H1 (cell line): ENCODE results near the gene KCTD15. TPM values are rescaled to one million over a fixed set of nuclear protein-coding genes. Genes with fewer than 3 reads are reported as not detected.

Experiments used
- CTCF ChIA-PET: fragments of 300-600 bp; sonication (Branson Sonifier 250); formaldehyde crosslinking; loops from one replicate; lab custom pipeline; 2021; ENCODE audit not compliant: partially characterized antibody; lab: Charles Lee
- POLR2A ChIA-PET: fragments of 300-600 bp; sonication (Branson Sonifier 250); formaldehyde crosslinking; loops from one replicate; lab custom pipeline; 2021; ENCODE audit warnings: inconsistent platforms; ENCODE audit not compliant: partially characterized antibody; lab: Charles Lee
- DNase-seq, 2 experiments: peaks; one replicate each; pipeline versions ENCODE4 v3.0.0 to v3.0.0-alpha.2; 2010 to 2022; ENCODE audit warnings: low spot score in 2 of 2, low read depth in 1 of 2, mixed read lengths in 1 of 2
- FAIRE-seq: peaks from 2 replicates; lab custom pipeline; 2011; peaks lifted over from hg19 to GRCh38; lab: Jason Lieb, UNC
- H2AFZ ChIP-seq: 2 replicates; pipeline ENCODE4 v1.8.1; 2012; ENCODE audit warnings: low read length, inconsistent platforms
- H2AK5ac ChIP-seq: 2 replicates; pipeline ENCODE4 v1.6.1; 2013; ENCODE audit warnings: low read depth, low read length
- H2BK120ac ChIP-seq: replicated peaks from 2 replicates; pipeline ENCODE3; 2013; ENCODE audit warnings: low read depth, low read length, inconsistent platforms
- H2BK12ac ChIP-seq: 2 replicates; pipeline ENCODE4 v1.6.1; 2013; ENCODE audit warnings: low read depth, low read length
- H2BK15ac ChIP-seq: 2 replicates; pipeline ENCODE4 v1.6.1; 2013; ENCODE audit warnings: low read length
- H2BK20ac ChIP-seq: 2 replicates; pipeline ENCODE4 v1.6.1; 2013; ENCODE audit warnings: low read length
- H2BK5ac ChIP-seq: 2 replicates; pipeline ENCODE4 v1.6.1; 2013; ENCODE audit warnings: low read depth, low read length
- H3K14ac ChIP-seq: 2 replicates; pipeline ENCODE4 v1.6.1; 2013; ENCODE audit warnings: inconsistent platforms; ENCODE audit not compliant: insufficient read length
- H3K18ac ChIP-seq: 2 replicates; pipeline ENCODE4 v1.6.1; 2013; ENCODE audit warnings: low read length; ENCODE audit errors: extremely low read depth
- H3K23ac ChIP-seq: 2 replicates; pipeline ENCODE4 v1.6.1; 2013; ENCODE audit warnings: inconsistent platforms; ENCODE audit not compliant: insufficient read length
- H3K23me2 ChIP-seq: 2 replicates; pipeline ENCODE4 v1.6.1; 2013; ENCODE audit warnings: low read depth, low read length
- H3K27ac ChIP-seq: 2 replicates; pipeline ENCODE4 v1.6.1; 2011; ENCODE audit warnings: low read depth, low read length, inconsistent platforms
- H3K27me3 ChIP-seq, 4 experiments: replicated peaks in 1 of 4; 1 replicate in 1 of 4; 2 replicates in 3 of 4; pipeline versions ENCODE4 v1.6.1 to v1.8.1; 2011 to 2013; ENCODE audit warnings: low read length in 3 of 4, mild to moderate bottlenecking in 3 of 4, inconsistent platforms in 2 of 4, mixed read lengths in 2 of 4, moderate library complexity in 1 of 4; ENCODE audit not compliant: control insufficient read depth in 3 of 4, insufficient read depth in 3 of 4; ENCODE audit errors: extremely low read depth in 1 of 4
- H3K36me3 ChIP-seq, 4 experiments: 2 replicates each; pipeline versions ENCODE4 v1.6.1 to v1.8.1; 2011 to 2013; ENCODE audit warnings: mild to moderate bottlenecking in 4 of 4, low read length in 3 of 4, moderate library complexity in 2 of 4, control low read depth in 1 of 4, inconsistent platforms in 1 of 4; ENCODE audit not compliant: insufficient read depth in 4 of 4, control insufficient read depth in 2 of 4
- H3K4ac ChIP-seq: replicated peaks from 2 replicates; pipeline ENCODE3; 2013; ENCODE audit warnings: low read length, low read depth, mixed read lengths, inconsistent platforms; ENCODE audit not compliant: insufficient read length
- H3K4me1 ChIP-seq, 4 experiments: replicated peaks in 1 of 4; 1 replicate in 1 of 4; 2 replicates in 3 of 4; pipeline versions ENCODE4 v1.6.1 to v1.8.1; 2011 to 2013; ENCODE audit warnings: low read length in 3 of 4, inconsistent platforms in 2 of 4, mixed read lengths in 1 of 4; ENCODE audit not compliant: insufficient read depth in 4 of 4, control insufficient read depth in 3 of 4
- H3K4me2 ChIP-seq, 2 experiments: 2 replicates each; pipeline versions ENCODE4 v1.6.1 to v1.8.1; 2011 to 2013; ENCODE audit warnings: low read depth in 2 of 2, low read length in 2 of 2, control low read depth in 1 of 2, inconsistent platforms in 1 of 2, mild to moderate bottlenecking in 1 of 2; ENCODE audit not compliant: insufficient read depth in 1 of 2
- H3K4me3 ChIP-seq, 4 experiments: fragments of 200-600, 300-600 bp in 1 of 4; sonication (generic), shearing (Covaris generic), sonication (Bioruptor Twin) in 1 of 4; 2 replicates each; pipeline versions ENCODE4 v1.5.1 to v1.8.1; 2011 to 2016; ENCODE audit warnings: low read length in 4 of 4, low read depth in 3 of 4, control low read depth in 2 of 4, inconsistent platforms in 2 of 4, mild to moderate bottlenecking in 2 of 4, mixed read lengths in 1 of 4, moderate library complexity in 1 of 4; ENCODE audit not compliant: insufficient read depth in 2 of 4; ENCODE audit errors: extremely low read depth in 1 of 4
- H3K56ac ChIP-seq: replicated peaks from 2 replicates; pipeline ENCODE3; 2013; ENCODE audit warnings: low read depth, mild to moderate bottlenecking, mixed read lengths, low read length, inconsistent platforms; ENCODE audit not compliant: insufficient read length
- H3K79me1 ChIP-seq: 2 replicates; pipeline ENCODE4 v1.6.1; 2013; ENCODE audit warnings: low read depth, low read length, control low read depth
- H3K79me2 ChIP-seq, 2 experiments: 2 replicates each; pipeline versions ENCODE4 v1.6.1 to v1.8.1; 2012 to 2013; ENCODE audit warnings: low read length in 2 of 2, mild to moderate bottlenecking in 2 of 2, inconsistent platforms in 1 of 2; ENCODE audit not compliant: insufficient read depth in 2 of 2, control insufficient read depth in 1 of 2
- H3K9ac ChIP-seq, 4 experiments: replicated peaks in 1 of 4; 1 replicate in 1 of 4; 2 replicates in 3 of 4; pipeline versions ENCODE4 v1.6.1 to v1.8.1; 2011 to 2013; ENCODE audit warnings: low read depth in 3 of 4, low read length in 3 of 4, control low read depth in 2 of 4, mild to moderate bottlenecking in 2 of 4, moderate library complexity in 2 of 4, inconsistent platforms in 1 of 4; ENCODE audit errors: extremely low read depth in 1 of 4
- H3K9me3 ChIP-seq, 2 experiments: 2 replicates each; pipeline versions ENCODE4 v1.6.1 to v1.8.1; 2012 to 2013; ENCODE audit warnings: mild to moderate bottlenecking in 2 of 2, moderate library complexity in 2 of 2, control low read depth in 1 of 2, inconsistent platforms in 1 of 2, low read depth in 1 of 2, low read length in 1 of 2, mixed read lengths in 1 of 2; ENCODE audit not compliant: insufficient read depth in 2 of 2
- H4K20me1 ChIP-seq, 2 experiments: replicated peaks in 1 of 2; 2 replicates each; pipeline versions ENCODE3 to v1.8.1; 2011 to 2013; ENCODE audit warnings: inconsistent platforms in 2 of 2, low read length in 2 of 2, mild to moderate bottlenecking in 1 of 2; ENCODE audit not compliant: insufficient read depth in 2 of 2, control insufficient read depth in 1 of 2
- H4K5ac ChIP-seq: 2 replicates; pipeline ENCODE4 v1.6.1; 2013; ENCODE audit warnings: low read length, low read depth, mixed read lengths, inconsistent platforms; ENCODE audit not compliant: insufficient read length
- H4K8ac ChIP-seq: 2 replicates; pipeline ENCODE4 v1.8.0; 2013; ENCODE audit warnings: mild to moderate bottlenecking, moderate library complexity, low read length, inconsistent platforms; ENCODE audit not compliant: insufficient read depth; ENCODE audit errors: extremely low read depth
- H4K91ac ChIP-seq: replicated peaks from 2 replicates; pipeline ENCODE3; 2013; ENCODE audit warnings: low read length, mixed read lengths, inconsistent platforms; ENCODE audit not compliant: insufficient read length
- BRCA1 ChIP-seq: IDR thresholded peaks from 2 replicates; pipeline ENCODE4 v1.6.1; 2012; ENCODE audit warnings: low read depth, low read length, improper control_type of control experiment
- CREB1 ChIP-seq: IDR thresholded peaks from 2 replicates; pipeline ENCODE4 v1.6.1; 2012; ENCODE audit warnings: inconsistent platforms
- POLR2A ChIP-seq, 2 experiments: IDR thresholded peaks; 1 replicate in 1 of 2; 2 replicates in 1 of 2; pipeline ENCODE4 v1.6.1; 2011; ENCODE audit warnings: low read depth in 2 of 2, low read length in 2 of 2, mild to moderate bottlenecking in 2 of 2; ENCODE audit errors: control extremely low read depth in 1 of 2
- RNF2 ChIP-seq: fragments of 200-900, 300-1000 bp; sonication (generic); IDR thresholded peaks from 2 replicates; pipeline ENCODE4 v1.7.1; 2016; ENCODE audit warnings: borderline replicate concordance, low read depth, mild to moderate bottlenecking, antibody characterized with exemption, low read length; ENCODE audit not compliant: poor library complexity, severe bottlenecking; ENCODE audit errors: missing control alignments
- SIN3A ChIP-seq, 2 experiments: IDR thresholded peaks in 1 of 2; conservative IDR thresholded peaks in 1 of 2; 2 replicates each; pipeline ENCODE4 v1.6.1; 2011 to 2012; ENCODE audit warnings: low read length in 2 of 2, improper control_type of control experiment in 1 of 2, low read depth in 1 of 2, mild to moderate bottlenecking in 1 of 2
- SIRT6 ChIP-seq: IDR thresholded peaks from one replicate; pipeline ENCODE4 v1.7.1; 2012; ENCODE audit warnings: low read length, inconsistent platforms
- WGBS, 2 experiments: shearing (Covaris generic) in 1 of 2; methylation state at CpG; one replicate each; pipeline versions ENCODE4 v1.1.6 to v1.1.7; 2013 to 2015; ENCODE audit warnings: low lambda C conversion rate in 2 of 2, mixed read lengths in 2 of 2, inconsistent platforms in 1 of 2, low coverage in 1 of 2, missing lambda C conversion rate in 1 of 2; ENCODE audit not compliant: insufficient replicate concordance in 2 of 2, insufficient coverage in 1 of 2, insufficient read length in 1 of 2; ENCODE audit errors: extremely low coverage in 1 of 2, missing lambda C conversion rate in 1 of 2; 5-methylcytosine and 5-hydroxymethylcytosine counted together
- polyA plus RNA-seq, 7 experiments: library from polyadenylated mRNA; depleted of rRNA in 3 of 7; stranded (reverse) in 5 of 7; unstranded in 2 of 7; fragments of >200 nt in 5 of 7; fragments of 200-250 nt in 2 of 7; gene quantifications; 1 replicate in 5 of 7; 2 replicates in 1 of 7; 4 replicates in 1 of 7; pipeline versions ENCODE4 v1.2.1 to v1.2.3, GENCODE V29; 2011 to 2013; ENCODE audit warnings: missing spikeins in 2 of 7, mixed read lengths in 2 of 7
- total RNA-seq: library from RNA; stranded (reverse); fragmentation: NEBNext Ultra II Directional; extraction: Animal tissue kit (Norgen Biotek cat#: 25700); gene quantifications from 2 replicates; pipeline ENCODE4 v1.2.1, GENCODE V29; 2021

Gene KCTD15
- total and polyA plus RNA-seq, 2 of the 8 experiments (the other 6 are each of a cell fraction or from before 2014, with no cell fraction given) = 25.1 to 27.0 TPM

DNA sequence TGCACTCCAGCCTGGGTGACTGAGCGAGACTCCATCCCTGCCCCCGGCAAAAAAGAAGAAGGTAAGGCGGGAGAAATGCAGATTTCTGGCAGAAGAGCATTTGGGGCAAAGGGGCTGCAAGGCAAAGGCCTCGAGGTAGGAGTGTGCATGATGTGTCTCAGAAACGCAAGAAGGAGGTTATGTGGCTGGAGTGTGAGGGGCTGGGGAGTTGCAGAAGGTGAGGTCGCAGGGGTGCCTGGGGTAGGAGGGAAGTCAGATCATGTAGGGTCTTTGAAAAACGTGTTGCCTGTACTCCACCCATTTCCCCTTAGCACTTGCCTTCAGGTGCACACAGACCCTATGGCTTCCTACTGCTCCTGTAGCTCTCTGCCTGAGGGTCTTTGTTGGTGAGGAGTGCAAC lies 29.9 kb downstream of the KCTD15 start:
- Histone ChIP-seq H3K4me1 (no peaks in the 10 kb centered on the region), H3K79me1 (no peaks in the 10 kb centered on the region), H3K36me3 (no peaks in the 10 kb centered on the region), H2BK20ac (no peak overlapping the region), H2AFZ (no peak overlapping the region), H4K8ac (no peak overlapping the region), H4K20me1 (no peaks in the 10 kb centered on the region), H3K27ac (no peak overlapping the region), H3K23me2 (no peaks in the 10 kb centered on the region), H3K14ac (no peak overlapping the region), H2AK5ac (no peak overlapping the region), H3K4me3 (no peak overlapping the region), H2BK5ac (0 out of 2 replicates have a peak overlapping the region, but pooled peaks have one; percentile 69), H4K91ac (no peak overlapping the region), H3K4ac (no peak overlapping the region), H3K27me3 (no peaks in the 10 kb centered on the region), H3K18ac (no peak overlapping the region), H3K23ac (no peak overlapping the region), H3K9me3 (no peaks in the 10 kb centered on the region), H3K56ac (no peak overlapping the region), H2BK15ac (no peak overlapping the region), H3K4me2 (no peak overlapping the region), H2BK120ac (no peak overlapping the region), H3K79me2 (no peaks in the 10 kb centered on the region), H4K5ac (no peak overlapping the region), H3K9ac (no peak overlapping the region), H2BK12ac (no peak overlapping the region)
- ChIA-PET POLR2A (interaction anchor here (0.6 kb wide), 1 partner anchor 29 kb away, joined by 3 read pairs; no protein-coding TSS in a partner anchor), CTCF (interaction anchor here (0.7 to 1.8 kb wide), 4 partner anchors 12 to 48 kb away, joined by 3 to 4 read pairs (median 3); no protein-coding TSS in a partner anchor)
- 90% methylated on average over 7 of the region's 7 CpGs; no CpG with 5 or more reads in 1 of the 2 experiments for whole genome bisulfite sequencing, 2 experiments
- DNase-seq = peak in 1 of 2 experiments; percentile 33
- no peak for FAIRE-seq
- TF ChIP-seq SIRT6 (no peak), SIN3A (conservative IDR thresholded peaks at IDR 0.05 in 1 of 2, IDR thresholded peaks at IDR 0.05 in 1 of 2; ENCODE audit: low read depth in 1 of 2, low read length in 2 of 2) (no peak), CREB1 (no peak), RNF2 (no peak), POLR2A (IDR thresholded peaks at IDR 0.05; ENCODE audit: control extremely low read depth in 1 of 2, low read depth in 2 of 2, low read length in 2 of 2) (no peak), BRCA1 (no peak)
